ENCODE data around the gene MFAP3.

Gene MFAP3

GRCh38 chr5:154095904-154096303, 57.1 kb downstream of the MFAP3 start:
- DNase-seq, result peak; percentile 81

DNA sequence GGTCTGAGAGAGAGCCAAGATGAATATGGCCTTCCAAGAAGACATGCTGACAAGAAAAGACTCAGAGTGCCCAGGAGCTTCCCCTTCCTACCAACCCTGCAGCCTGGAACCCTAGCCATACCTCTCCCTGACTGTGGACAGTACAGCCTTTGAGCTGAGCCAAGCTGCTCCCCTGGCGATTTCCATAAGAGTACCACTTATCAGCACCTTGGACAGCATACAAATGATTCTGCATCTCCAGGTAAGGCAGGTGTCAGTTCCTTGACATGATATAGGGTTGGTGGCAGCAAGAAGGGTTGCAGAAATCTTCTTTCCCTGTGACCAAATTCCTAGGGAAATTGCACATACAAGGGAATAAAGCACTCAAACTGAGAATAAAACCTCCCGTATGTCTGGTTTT, 58.3 kb downstream of the MFAP3 start:
- no peak for DNase-seq

DNA sequence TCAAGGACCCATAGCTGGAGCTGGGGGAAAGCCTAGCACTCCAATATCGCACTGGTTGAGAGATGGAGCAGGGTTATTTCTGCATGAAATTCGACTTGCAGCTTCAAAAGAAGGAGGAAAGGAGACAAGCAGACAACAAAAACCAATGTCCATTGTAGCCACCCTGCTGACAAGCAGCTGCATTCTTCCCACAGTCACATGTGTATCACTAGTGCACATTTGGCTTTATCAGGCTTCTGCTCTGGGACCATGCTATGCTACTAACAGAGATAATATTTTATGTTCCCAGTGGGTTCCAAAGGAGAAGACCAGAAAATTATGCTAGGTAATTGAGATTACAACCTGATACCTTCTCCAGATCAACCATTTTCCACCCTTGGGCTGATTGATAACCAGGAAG, 59.7 kb downstream of the MFAP3 start:
- DNase-seq, result no peak

DNA sequence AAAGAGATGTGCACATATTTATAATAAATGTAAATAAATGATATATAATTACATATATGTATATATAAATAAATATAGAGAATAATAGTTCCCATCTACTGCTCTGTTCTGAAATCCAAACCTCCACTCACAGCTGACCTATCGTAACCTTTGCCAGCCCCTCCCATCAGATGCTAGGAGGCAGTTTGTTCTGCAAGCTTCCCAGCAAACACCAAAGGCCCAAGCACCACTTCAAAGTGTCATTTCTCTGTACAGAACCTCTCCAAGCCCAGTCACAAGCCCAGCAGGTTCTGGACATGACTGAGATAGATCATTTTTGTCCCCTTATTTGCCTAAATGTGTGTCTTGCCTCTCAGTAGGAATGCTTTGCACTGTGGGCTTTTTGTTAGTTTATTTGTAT, 62.4 kb downstream of the MFAP3 start:
- DNase-seq, result no peak

DNA sequence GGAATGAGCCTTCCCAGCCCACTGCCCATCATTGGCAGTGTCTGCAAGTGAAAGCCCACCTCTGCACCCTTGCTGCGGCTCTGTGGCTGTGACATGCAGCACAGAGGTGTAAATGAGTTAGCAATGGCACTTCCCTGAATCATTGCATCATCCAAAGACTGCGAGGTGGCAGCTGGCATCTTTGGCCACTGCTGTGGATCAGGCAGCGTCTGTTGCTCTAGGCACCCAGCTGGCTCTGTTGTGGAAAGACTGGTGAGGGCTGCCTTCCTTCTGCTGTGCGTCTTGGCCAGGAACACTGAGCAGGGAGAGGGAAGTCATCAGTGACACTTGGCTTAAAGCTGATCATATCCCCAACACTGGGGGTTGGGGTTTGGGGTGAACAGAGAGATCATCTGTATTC, 64.5 kb downstream of the MFAP3 start:
- no peak for DNase-seq
